Adipose tissue (tissue), 3 donors: ENCODE measurements around the gene CDH4. TPM values are rescaled to one million over a fixed set of nuclear protein-coding genes. Genes with fewer than 3 reads are reported as not detected.

ENCODE experiments used
- H3K27ac ChIP-seq: one replicate; pipeline ENCODE4 v1.5.1; 2013; ENCODE audit warnings: low read depth, low read length
- WGBS, 3 donors: extraction: QIAGEN DNeasy Blood & Tissue Kit; methylation state at CpG; one replicate each; pipeline ENCODE4 v1.1.7; 2013; 5-methylcytosine and 5-hydroxymethylcytosine counted together
- polyA plus RNA-seq, 3 donors: library from polyadenylated mRNA; stranded (reverse); fragments of 200-250 nt; gene quantifications; one replicate each; pipeline ENCODE4 v1.2.3, GENCODE V29; 2013
- donor health status: healthy with polysubstance abuse.
- donor health status: Bipolar disorder and iron deficiency.
- donor health status: healthy.

Gene CDH4
- polyA plus RNA-seq, 3 donors, result 0.04 to 0.11 (median 0.05) TPM

DNA sequence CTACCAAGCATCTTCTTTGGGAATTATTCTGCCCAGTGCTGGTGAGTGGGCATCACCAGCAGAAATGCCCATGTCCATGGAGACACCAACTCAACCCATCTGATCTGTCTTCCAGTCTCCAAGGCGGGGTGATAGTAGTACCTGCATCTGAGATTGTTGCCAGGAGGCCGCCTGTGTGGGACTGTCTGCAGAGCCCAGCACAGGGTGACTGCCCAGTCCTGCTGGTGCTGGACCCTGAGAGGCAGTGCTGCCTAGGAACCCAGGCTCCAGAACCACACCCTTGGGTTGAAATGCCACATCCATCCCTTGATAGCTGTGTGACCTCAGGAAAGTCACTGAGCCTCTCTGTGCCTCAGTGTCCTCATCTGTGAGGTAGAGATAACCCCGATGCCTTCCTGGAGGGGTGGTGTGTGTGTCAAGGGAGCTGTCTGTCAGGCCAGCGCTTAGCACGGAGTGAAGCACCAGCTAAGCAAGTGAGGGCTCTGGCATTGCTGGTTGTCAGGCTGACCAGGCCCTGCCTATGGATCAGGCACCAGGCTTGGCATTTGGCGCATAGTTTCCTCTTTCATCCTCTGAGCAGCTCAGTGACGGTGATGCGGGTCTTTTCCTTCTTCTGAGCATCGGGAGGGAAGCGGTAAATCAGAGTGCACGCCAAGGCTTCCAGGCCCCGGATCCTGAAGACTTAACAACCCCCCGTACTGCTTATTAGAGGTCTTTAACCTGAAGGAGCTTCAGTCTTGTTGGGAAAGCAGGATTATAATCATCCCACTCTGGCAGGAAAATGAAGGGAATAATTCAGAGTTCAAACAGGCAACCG is 268.2 kb downstream of the CDH4 start:
- WGBS, 3 donors, result 76 to 82% (median 81%) methylated on average over 14 of the region's 14 CpGs
- H3K27ac ChIP-seq, result no peak overlapping the region

- H3K27ac ChIP-seq, result no peak overlapping the region
- WGBS, 3 donors, result 45 to 59% (median 52%) methylated on average over 14 of the region's 14 CpGs
Measured at GRCh38 chr20:61520893-61521460, 268.9 kb downstream of the CDH4 start.

DNA sequence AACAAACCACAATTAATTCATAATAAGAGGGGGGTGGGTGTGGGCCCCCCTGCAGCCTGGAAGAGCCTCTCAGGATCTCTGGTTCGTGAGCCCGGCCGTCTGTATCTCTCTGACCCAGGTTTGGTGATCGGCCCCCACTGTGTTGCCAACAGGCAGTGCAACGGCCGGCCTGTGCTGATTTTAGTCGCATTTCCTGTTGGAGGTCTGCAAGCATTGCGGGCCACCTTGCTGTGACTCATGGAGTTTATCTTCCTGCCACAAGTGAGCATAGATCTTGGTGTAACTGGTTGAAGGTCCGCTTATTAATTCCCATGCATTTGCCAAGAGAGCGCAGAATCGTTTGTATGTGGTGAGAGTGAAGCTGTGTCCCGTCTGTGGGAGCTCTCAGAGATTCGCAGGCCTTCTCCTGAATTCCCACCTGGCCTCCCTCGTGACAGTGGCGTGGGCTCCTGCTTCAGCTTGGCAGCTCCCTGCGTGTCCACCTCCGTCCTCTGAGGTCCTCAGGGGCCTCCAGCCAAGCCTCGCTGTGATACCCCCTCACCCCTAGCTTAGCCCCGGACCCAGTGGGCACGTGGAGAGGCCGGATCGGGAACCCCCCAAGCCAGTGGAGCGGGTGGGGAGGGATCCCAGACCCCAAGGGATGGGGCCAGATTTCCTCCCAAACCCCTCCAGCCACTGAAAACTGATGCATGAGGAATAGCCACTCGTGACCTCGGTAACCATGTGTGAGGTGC is 269.8 kb downstream of the CDH4 start:
- H3K27ac ChIP-seq, result no peak overlapping the region
- 70 to 74% (median 71%) methylated on average over 25 of the region's 25 CpGs for WGBS, 3 donors

DNA sequence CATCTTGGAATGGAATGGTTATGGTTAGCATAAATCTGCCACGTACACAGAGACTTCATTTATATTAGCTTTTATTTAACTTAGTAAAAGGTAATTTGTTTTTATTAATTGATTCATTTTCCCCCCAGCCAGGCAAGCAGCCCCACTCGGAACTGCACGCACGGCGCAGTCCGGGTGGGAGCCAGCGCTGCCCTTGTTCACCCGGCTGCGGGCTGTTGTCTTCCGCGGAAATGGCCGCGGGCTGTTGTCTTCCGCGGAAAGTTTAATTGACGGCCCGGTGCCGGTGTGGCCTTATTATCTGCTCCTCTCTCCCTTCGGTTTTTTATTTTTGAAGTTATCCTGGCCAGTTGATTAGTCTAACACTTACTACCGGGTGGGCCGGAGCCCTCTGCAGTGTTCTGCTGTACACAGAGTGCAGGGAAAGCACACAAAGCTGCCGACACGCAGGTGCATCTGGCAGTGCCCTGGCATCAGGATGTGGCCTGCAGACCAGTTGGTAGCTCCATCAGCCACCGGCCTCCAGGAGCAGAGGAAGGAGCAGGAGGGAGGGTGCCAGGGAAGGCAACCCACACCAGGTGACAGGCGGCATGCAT is 270.5 kb downstream of the CDH4 start:
- no peak overlapping the region for H3K27ac ChIP-seq
- 90 to 91% (median 90%) methylated on average over 25 of the region's 25 CpGs for WGBS, 3 donors

DNA sequence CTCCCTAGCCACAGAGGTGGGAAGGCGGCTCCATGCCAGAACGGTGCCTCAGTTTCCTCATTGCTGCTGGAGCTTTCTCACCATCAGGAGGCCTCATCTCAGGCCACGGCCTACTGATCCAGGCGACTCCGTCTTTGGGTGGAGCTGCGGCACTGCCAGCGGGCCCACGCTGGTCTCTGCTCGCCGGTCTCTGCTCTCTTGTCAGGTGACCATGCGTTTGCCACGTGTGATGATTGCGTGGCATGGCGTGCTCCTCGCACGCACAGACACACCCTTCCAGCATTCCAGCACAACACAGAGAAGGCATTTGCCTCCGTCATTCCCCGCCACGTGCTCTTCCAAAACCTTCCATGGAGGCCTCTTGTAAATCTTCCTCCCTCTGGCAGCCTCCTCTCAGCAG is 271.1 kb downstream of the CDH4 start:
- H3K27ac ChIP-seq, result no peak overlapping the region
- 90 to 94% (median 93%) methylated on average over 19 of the region's 19 CpGs for WGBS, 3 donors

DNA sequence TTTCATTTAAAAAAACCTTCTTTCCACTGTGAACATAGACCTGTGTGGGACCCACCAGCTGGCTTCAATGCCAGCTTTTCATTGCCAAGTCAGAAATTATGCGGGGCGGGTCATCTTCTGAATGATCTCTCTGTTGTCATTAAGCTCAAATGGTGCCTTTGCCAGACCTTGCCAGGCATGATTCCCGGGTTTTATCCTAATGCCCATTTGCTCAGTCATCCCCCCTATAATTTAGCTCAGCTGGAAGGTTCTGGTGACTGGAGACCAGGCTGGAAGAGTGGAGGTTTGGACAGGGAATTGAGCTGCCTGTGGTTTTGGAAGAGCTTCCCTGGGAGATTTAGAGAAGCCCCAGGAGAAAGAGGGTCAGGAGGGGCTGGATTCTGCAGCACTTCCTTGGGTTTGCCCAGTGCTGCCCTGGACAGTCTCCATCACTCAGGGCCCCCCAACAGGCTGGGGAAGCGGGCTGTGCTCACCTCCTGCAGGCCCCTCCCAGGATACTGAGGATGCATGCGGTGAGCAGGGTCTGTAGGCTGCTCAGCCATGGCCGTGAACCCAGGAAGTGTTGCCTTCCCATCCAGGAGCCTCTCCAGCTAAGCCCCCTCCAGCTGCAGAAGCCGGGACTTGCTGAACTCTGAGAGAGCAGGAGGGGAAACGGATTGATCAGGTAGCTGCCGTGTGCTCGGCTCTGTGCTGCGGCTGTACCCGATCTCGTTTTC is 273.0 kb downstream of the CDH4 start:
- 59 to 68% (median 61%) methylated on average over 13 of the region's 13 CpGs for WGBS, 3 donors
- no peak overlapping the region for H3K27ac ChIP-seq

DNA sequence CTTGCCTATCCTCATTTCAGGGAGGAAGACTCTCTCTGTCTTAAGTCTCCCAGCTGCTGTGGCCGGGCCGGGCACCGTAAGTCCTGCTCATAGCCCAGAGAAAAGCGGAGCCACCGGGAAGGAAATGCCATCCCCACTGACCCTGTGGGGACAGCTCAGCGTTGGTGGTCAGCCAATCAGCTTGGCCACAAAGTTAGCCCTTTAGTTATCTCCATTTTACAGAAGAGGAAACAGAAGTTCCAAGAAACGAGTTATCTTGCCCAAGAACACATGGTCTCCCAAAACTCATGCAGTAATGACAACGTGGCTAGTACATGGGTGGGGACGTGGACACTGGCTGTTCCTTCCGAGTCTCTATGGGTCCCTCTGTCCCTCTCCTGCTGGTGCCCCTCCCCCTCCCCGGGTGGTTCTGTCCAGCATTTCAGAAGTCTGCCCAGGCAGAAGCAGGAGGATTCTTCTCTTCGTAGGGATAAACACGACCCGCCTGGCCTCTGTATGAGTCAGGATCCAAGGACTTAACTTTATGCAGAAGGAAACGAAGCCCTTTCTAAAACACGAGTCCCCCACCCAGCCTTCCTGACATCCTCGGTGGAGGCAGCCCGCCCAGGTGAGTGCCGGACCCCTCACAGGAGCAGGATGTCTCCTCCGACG is 273.8 kb downstream of the CDH4 start:
- no peak overlapping the region for H3K27ac ChIP-seq
- WGBS, 3 donors, result 39 to 50% (median 48%) methylated on average over 21 of the region's 21 CpGs

GRCh38 chr20:61526907-61527306 is 274.8 kb downstream of the CDH4 start:
- no peak overlapping the region for H3K27ac ChIP-seq
- WGBS, 3 donors, result 88 to 93% (median 91%) methylated on average over 13 of the region's 13 CpGs

- no peak overlapping the region for H3K27ac ChIP-seq
- 83 to 92% (median 87%) methylated on average over 11 of the region's 11 CpGs for WGBS, 3 donors
Measured at GRCh38 chr20:61527626-61528025, 275.6 kb downstream of the CDH4 start.

GRCh38 chr20:61528591-61528990 is 276.5 kb downstream of the CDH4 start:
- WGBS, 3 donors, result 77 to 85% (median 79%) methylated on average over 9 of the region's 9 CpGs

GRCh38 chr20:61529354-61529753 is 277.3 kb downstream of the CDH4 start:
- 73 to 79% (median 76%) methylated on average over 5 of the region's 5 CpGs for WGBS, 3 donors
- no peak overlapping the region for H3K27ac ChIP-seq

More at GRCh38 chr20:61528591-61528990, 276.5 kb downstream of the CDH4 start:
- no peak overlapping the region for H3K27ac ChIP-seq

GRCh38 chr20:61531553-61532345 is 279.7 kb downstream of the CDH4 start:
- 82 to 85% (median 82%) methylated on average over 22 of the region's 22 CpGs for WGBS, 3 donors
- no peak overlapping the region for H3K27ac ChIP-seq

- 78 to 82% (median 82%) methylated on average over 8 of the region's 8 CpGs for WGBS, 3 donors
- no peak overlapping the region for H3K27ac ChIP-seq
Measured at GRCh38 chr20:61532736-61533135, 280.7 kb downstream of the CDH4 start.

DNA sequence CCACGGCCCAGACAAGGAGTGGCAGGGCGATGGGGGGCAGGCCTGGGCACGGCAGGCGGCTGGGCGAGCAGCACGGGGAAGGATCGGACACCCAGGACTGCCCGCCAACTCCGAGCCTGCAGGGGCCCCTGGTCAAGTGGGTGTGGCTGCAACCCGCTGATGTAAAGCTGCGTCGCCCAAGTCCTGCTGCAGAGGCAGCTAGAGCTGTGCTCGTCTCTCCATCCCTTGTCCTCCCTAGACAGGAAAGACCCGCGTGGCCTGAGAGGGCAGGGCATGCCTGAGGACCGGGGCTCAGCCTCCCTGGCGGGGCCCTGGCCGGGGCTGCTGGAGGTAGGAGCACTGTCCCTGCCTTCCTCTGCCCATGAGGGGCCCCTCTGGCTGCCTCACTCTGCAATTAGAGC is 281.2 kb downstream of the CDH4 start:
- no peak overlapping the region for H3K27ac ChIP-seq
- 71 to 84% (median 73%) methylated on average over 17 to 18 of the region's 18 CpGs for WGBS, 3 donors

- H3K27ac ChIP-seq, result no peak overlapping the region
- WGBS, 3 donors, result 73 to 88% (median 83%) methylated on average over 10 of the region's 10 CpGs
Measured at GRCh38 chr20:61534346-61534745, 282.3 kb downstream of the CDH4 start.

DNA sequence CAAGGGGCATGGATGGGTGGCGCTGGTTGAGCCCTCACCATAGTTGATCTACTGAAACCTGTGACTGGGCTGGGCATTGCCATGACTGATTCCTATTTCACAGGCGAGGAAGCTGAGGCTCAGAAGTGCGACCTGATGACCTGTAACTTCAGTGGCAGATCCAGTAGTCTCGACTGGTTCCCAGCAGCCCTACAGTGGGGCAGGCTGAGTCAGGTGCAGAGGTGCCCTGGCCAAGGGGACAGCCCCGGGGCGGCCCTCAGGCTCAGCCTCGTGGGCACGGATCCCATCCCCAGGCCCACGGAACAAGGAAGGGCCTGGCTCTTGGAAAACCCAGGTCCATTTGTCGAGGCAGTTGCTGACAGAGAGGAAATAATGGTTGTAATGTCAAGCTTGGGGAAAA is 283.0 kb downstream of the CDH4 start:
- 76 to 80% (median 77%) methylated on average over 10 of the region's 10 CpGs for WGBS, 3 donors
- H3K27ac ChIP-seq, result no peak overlapping the region

DNA sequence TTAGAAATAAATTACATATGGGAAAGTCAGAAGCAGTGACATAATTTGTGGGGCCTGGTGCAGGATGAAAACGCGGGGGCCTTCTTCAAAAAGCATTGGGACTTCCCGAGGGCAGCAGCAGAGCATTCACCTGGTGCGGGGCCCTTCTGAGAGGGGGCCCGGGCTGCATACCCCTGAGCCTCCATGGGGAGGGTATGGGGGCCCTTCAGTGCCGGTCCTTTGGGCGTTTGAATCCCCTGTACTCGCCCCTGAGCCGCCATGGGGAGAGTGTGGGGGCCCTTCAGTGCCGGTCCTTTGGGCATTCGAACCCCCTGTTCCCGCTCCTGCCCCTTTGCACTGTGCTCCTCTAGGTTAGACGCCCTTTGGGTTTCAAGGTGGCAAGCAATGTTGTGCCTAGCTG is 283.5 kb downstream of the CDH4 start:
- WGBS, 3 donors, result 83% methylated on average over 12 to 13 of the region's 13 CpGs
- H3K27ac ChIP-seq, result no peak overlapping the region
